HepG2 (cell line): ENCODE measurements around the gene NOP56. TPM values are rescaled to one million over a fixed set of nuclear protein-coding genes. Genes with fewer than 3 reads are reported as not detected.

Experiments
- ATAC-seq: fragments of 200-7000 bp; cut with Tn5 transposase; 3 replicates; pipeline ENCODE4 v1.9.1; 2020; ENCODE audit warnings: mild to moderate bottlenecking, moderate library complexity
- BruUV-seq: library from RNA; stranded (reverse); fragments of 400-500 nt; replicated peaks from 2 replicates; lab custom pipeline; 2021; lab: Mats Ljungman, UMichigan
- CTCF ChIA-PET: fragments of 300-600 bp; formaldehyde crosslinking; extraction: SDS; loops from one replicate; lab custom pipeline; 2021; ENCODE audit warnings: low total read pairs, inconsistent platforms, low intra/inter-chr PET ratio; lab: Yijun Ruan, JAX
- POLR2A ChIA-PET: fragments of 350-600 bp; sonication (Branson Sonifier 250); formaldehyde crosslinking; loops from one replicate; lab custom pipeline; 2020; ENCODE audit warnings: antibody characterized with exemption, inconsistent platforms; lab: Yijun Ruan, JAX
- DNase-seq: peaks from one replicate; pipeline ENCODE4 v3.0.0-alpha.2; 2015; ENCODE audit warnings: low spot score
- FAIRE-seq: peaks from 3 replicates; lab custom pipeline; 2011; peaks lifted over from hg19 to GRCh38; lab: Jason Lieb, UNC
- H2AFZ ChIP-seq: one replicate; pipeline ENCODE4 v1.6.1; 2011; ENCODE audit warnings: low read length, inconsistent platforms
- H3K27ac ChIP-seq: fragments of 300-600 bp; 3 replicates; pipeline ENCODE4 v1.8.0; 2011; ENCODE audit warnings: mixed run types, mild to moderate bottlenecking, mixed read lengths, low read length, inconsistent platforms; ENCODE audit not compliant: insufficient read depth; ENCODE audit errors: extremely low read length
- H3K27me3 ChIP-seq, 2 experiments: fragments of 200-600 bp in 1 of 2; 2 replicates in 1 of 2; 3 replicates in 1 of 2; pipeline versions ENCODE4 v1.6.0 to v1.8.0; 2011; ENCODE audit warnings: low read length in 2 of 2, mild to moderate bottlenecking in 2 of 2, moderate library complexity in 2 of 2, inconsistent platforms in 1 of 2; ENCODE audit not compliant: insufficient read depth in 2 of 2, control insufficient read depth in 1 of 2
- H3K36me3 ChIP-seq, 2 experiments: fragments of 200-600 bp in 1 of 2; replicated peaks in 1 of 2; 2 replicates in 1 of 2; 3 replicates in 1 of 2; pipeline versions ENCODE4 v1.5.1 to v1.8.0; 2011; ENCODE audit warnings: low read length in 2 of 2, inconsistent platforms in 1 of 2; ENCODE audit not compliant: insufficient read depth in 2 of 2, control insufficient read depth in 1 of 2
- H3K4me1 ChIP-seq: 2 replicates; pipeline ENCODE4 v1.5.1; 2012; ENCODE audit warnings: low read length, inconsistent platforms; ENCODE audit not compliant: insufficient read depth
- H3K4me2 ChIP-seq: 2 replicates; pipeline ENCODE4 v1.6.0; 2011; ENCODE audit warnings: low read depth, low read length, inconsistent platforms
- H3K4me3 ChIP-seq, 3 experiments: fragments of 200-600 bp in 1 of 3; sonication (generic), shearing (Covaris generic) in 1 of 3; replicated peaks in 1 of 3; 2 replicates each; pipeline ENCODE4 v1.5.1; 2011 to 2016; ENCODE audit warnings: low read length in 3 of 3, inconsistent platforms in 2 of 3, low read depth in 2 of 3, mild to moderate bottlenecking in 2 of 3, control low read depth in 1 of 3, mixed read lengths in 1 of 3; ENCODE audit not compliant: insufficient read depth in 1 of 3
- H3K79me2 ChIP-seq: one replicate; pipeline ENCODE4 v1.6.1; 2011; ENCODE audit warnings: low read length, inconsistent platforms; ENCODE audit not compliant: insufficient read depth
- H3K9ac ChIP-seq: 2 replicates; pipeline ENCODE4 v1.6.0; 2011; ENCODE audit warnings: mild to moderate bottlenecking, low read depth, low read length, inconsistent platforms; ENCODE audit not compliant: insufficient read depth
- H3K9me3 ChIP-seq: 2 replicates; pipeline ENCODE4 v1.5.1; 2012; ENCODE audit warnings: mild to moderate bottlenecking, low read length
- H4K20me1 ChIP-seq: 2 replicates; pipeline ENCODE4 v1.6.0; 2011; ENCODE audit warnings: inconsistent platforms, mild to moderate bottlenecking, low read length, moderate library complexity; ENCODE audit not compliant: insufficient read depth
- CEBPB ChIP-seq: IDR thresholded peaks from 2 replicates; pipeline ENCODE4 v1.6.1; 2011; ENCODE audit warnings: low read depth, low read length, improper control_type of control experiment, borderline replicate concordance
- EP300 ChIP-seq, 3 experiments: sonication (generic) in 1 of 3; formaldehyde crosslinking in 1 of 3; IDR thresholded peaks; 2 replicates each; pipeline versions ENCODE4 v1.5.1 to v1.6.1; 2011 to 2020; ENCODE audit warnings: low read depth in 2 of 3, low read length in 2 of 3, borderline replicate concordance in 1 of 3, improper control_type of control experiment in 1 of 3, mild to moderate bottlenecking in 1 of 3, missing genetic modification reagents in 1 of 3, moderate library complexity in 1 of 3
- HNRNPLL ChIP-seq: fragments of 200-400 bp; formaldehyde crosslinking; IDR thresholded peaks from 2 replicates; pipeline ENCODE4 v1.6.1; 2017; ENCODE audit warnings: mild to moderate bottlenecking, low read depth, low read length; ENCODE audit not compliant: poor library complexity, severe bottlenecking
- HOXA3 ChIP-seq: sonication (generic); formaldehyde crosslinking; IDR thresholded peaks from 2 replicates; pipeline ENCODE4 v1.5.0; 2020; ENCODE audit warnings: missing genetic modification reagents
- MAFF ChIP-seq: IDR thresholded peaks from 2 replicates; pipeline ENCODE4 v1.6.1; 2011; ENCODE audit warnings: low read depth, low read length, improper control_type of control experiment
- MATR3 ChIP-seq: sonication (generic); formaldehyde crosslinking; IDR thresholded peaks from 2 replicates; pipeline ENCODE4 v1.4.0; 2020; ENCODE audit warnings: missing genetic modification reagents
- MED13 ChIP-seq: sonication (generic); formaldehyde crosslinking; IDR thresholded peaks from 2 replicates; pipeline ENCODE4 v1.5.0; 2020; ENCODE audit warnings: missing genetic modification reagents
- NCOA1 ChIP-seq: sonication (generic); formaldehyde crosslinking; IDR thresholded peaks from 2 replicates; pipeline ENCODE4 v1.9.0; 2021; ENCODE audit warnings: missing genetic modification reagents
- RNF219 ChIP-seq: sonication (generic); formaldehyde crosslinking; IDR thresholded peaks from 2 replicates; pipeline ENCODE4 v1.5.0; 2020; ENCODE audit warnings: mild to moderate bottlenecking, missing genetic modification reagents
- SOX5 ChIP-seq: IDR thresholded peaks from 2 replicates; pipeline ENCODE4 v1.6.1; 2016; ENCODE audit warnings: borderline replicate concordance
- SP4 ChIP-seq: sonication (generic); formaldehyde crosslinking; IDR thresholded peaks from 2 replicates; pipeline ENCODE4 v1.8.1; 2023; ENCODE audit warnings: mild to moderate bottlenecking, missing genetic modification reagents
- TAF1 ChIP-seq: sonication (generic); formaldehyde crosslinking; IDR thresholded peaks from 2 replicates; pipeline ENCODE4 v1.4.0; 2020; ENCODE audit warnings: missing genetic modification reagents
- ZNF331 ChIP-seq: sonication (generic); formaldehyde crosslinking; IDR thresholded peaks from 2 replicates; pipeline ENCODE4 v1.4.0; 2020; ENCODE audit warnings: missing genetic modification reagents
- ZNF674 ChIP-seq: sonication (generic); formaldehyde crosslinking; IDR thresholded peaks from 2 replicates; pipeline ENCODE4 v1.5.0; 2020; ENCODE audit warnings: low read depth, mild to moderate bottlenecking, missing genetic modification reagents
- WGBS: methylation state at CpG from one replicate; pipeline ENCODE4 v1.1.6; 2017; ENCODE audit warnings: low lambda C conversion rate; 5-methylcytosine and 5-hydroxymethylcytosine counted together
- in situ Hi-C: cut with HindIII; loops from 2 replicates; pipeline ENCODE4 v1.10.0; 2017; ENCODE audit warnings: low pct_unique_long_range_greater_than_20kb; ENCODE audit not compliant: extremely low pct_ligation_motif_present
- intact Hi-C: fragments of 100-400 bp; cut with micrococcal nuclease; formaldehyde crosslinking; loops from one replicate; pipeline ENCODE4 v1.10.0; 2022; ENCODE audit not compliant: unreplicated experiment
- polyA plus RNA-seq, 8 experiments: library from polyadenylated mRNA; depleted of rRNA in 3 of 8; stranded (reverse) in 7 of 8; unstranded in 1 of 8; fragments of >200 nt; fragmentation: Illumina TruSeq in 4 of 8; extraction: Trizol in 4 of 8; gene quantifications; 2 replicates each; pipeline versions ENCODE4 v1.2.1 to v1.2.3, GENCODE V29; 2011 to 2016; ENCODE audit warnings: low read depth in 4 of 8, missing spikeins in 1 of 8, mixed read lengths in 1 of 8; ENCODE audit not compliant: insufficient read depth in 1 of 8
- total RNA-seq, 5 experiments: library from RNA; depleted of rRNA; stranded (reverse); fragments of >200 nt; fragmentation: Illumina TruSeq; extraction: Trizol; gene quantifications; 2 replicates each; pipeline ENCODE4 v1.2.3, GENCODE V29; 2016; ENCODE audit warnings: low read depth in 1 of 5
- TF ChIP-seq, protein P1 (sequence below): sonication (generic); formaldehyde crosslinking; IDR thresholded peaks from 2 replicates; pipeline ENCODE4 v1.5.0; 2020; ENCODE audit warnings: missing genetic modification reagents
- TF ChIP-seq, protein P2 (sequence below): sonication (generic); formaldehyde crosslinking; IDR thresholded peaks from 2 replicates; pipeline ENCODE4 v1.5.0; 2020; ENCODE audit warnings: missing genetic modification reagents, mild to moderate bottlenecking, borderline replicate concordance

Gene NOP56
- total and polyA plus RNA-seq, 2 of the 13 experiments (the other 11 are each of a cell fraction or from before 2014, with no cell fraction given), result 369 to 1,116 TPM

GRCh38 chr20:2617099-2617714, 35.2 kb upstream of the NOP56 start:
- ChIA-PET CTCF (no interaction called here), POLR2A (no interaction called here)
- Histone ChIP-seq H3K9ac (no peak overlapping the region), H2AFZ (no peak overlapping the region), H3K4me3 (no peak overlapping the region), H3K27me3 (peaks cover 5 to 46% of the 10 kb centered on the region in 2 experiments), H3K4me2 (no peak overlapping the region), H3K4me1 (no peaks in the 10 kb centered on the region), H3K79me2 (no peaks in the 10 kb centered on the region), H3K36me3 (no peaks in the 10 kb centered on the region), H3K27ac (no peak overlapping the region), H3K9me3 (no peaks in the 10 kb centered on the region), H4K20me1 (no peaks in the 10 kb centered on the region)
- in situ Hi-C loops (no loop called here), intact Hi-C loops (no loop called here)
- no peak for DNase-seq
- no TSS peak for BruUV-seq
- no peak for FAIRE-seq
- no peak; the same call in 2 of the 3 replicates for ATAC-seq
- WGBS, result 46% methylated on average over 16 of the region's 16 CpGs
- TF ChIP-seq EP300 (IDR thresholded peaks at IDR 0.05; ENCODE audit: low read depth in 2 of 2, low read length in 2 of 2) (no peak), EP300 (CRISPR knock-in tag; IDR thresholded peaks at IDR 0.05; ENCODE audit: borderline replicate concordance) (no peak), HNRNPLL (no peak), ZNF674 (CRISPR knock-in tag) (no peak), CEBPB (no peak), MAFF (no peak), MATR3 (CRISPR knock-in tag) (no peak), TAF1 (no peak), NCOA1 (no peak), RNF219 (CRISPR knock-in tag) (no peak), HOXA3 (CRISPR knock-in tag) (no peak), ZNF331 (CRISPR knock-in tag) (no peak), MED13 (no peak), SOX5 (CRISPR knock-in tag) (no peak), SP4 (CRISPR knock-in tag) (no peak)
- TF ChIP-seq, protein P1, sequence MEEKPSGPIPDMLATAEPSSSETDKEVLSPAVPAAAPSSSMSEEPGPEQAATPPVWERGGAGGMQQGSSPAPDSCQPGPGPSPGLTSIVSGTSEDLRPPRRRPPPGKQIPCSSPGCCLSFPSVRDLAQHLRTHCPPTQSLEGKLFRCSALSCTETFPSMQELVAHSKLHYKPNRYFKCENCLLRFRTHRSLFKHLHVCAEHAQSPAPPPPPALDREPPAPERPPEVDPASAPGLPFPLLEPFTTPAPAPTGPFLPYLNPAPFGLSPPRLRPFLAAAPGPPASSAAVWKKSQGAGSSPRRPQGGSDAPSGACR (CRISPR knock-in tag), result no peak
- TF ChIP-seq, protein P2, sequence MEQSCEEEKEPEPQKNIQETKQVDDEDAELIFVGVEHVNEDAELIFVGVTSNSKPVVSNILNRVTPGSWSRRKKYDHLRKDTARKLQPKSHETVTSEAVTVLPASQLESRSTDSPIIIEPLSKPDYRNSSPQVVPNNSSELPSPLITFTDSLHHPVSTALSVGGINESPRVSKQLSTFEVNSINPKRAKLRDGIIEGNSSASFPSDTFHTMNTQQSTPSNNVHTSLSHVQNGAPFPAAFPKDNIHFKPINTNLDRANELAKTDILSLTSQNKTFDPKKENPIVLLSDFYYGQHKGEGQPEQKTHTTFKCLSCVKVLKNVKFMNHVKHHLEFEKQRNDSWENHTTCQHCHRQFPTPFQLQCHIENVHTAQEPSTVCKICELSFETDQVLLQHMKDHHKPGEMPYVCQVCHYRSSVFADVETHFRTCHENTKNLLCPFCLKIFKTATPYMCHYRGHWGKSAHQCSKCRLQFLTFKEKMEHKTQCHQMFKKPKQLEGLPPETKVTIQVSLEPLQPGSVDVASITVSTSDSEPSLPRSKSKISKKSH (CRISPR knock-in tag), result no peak
